Stimulated activated CD4-positive, alpha-beta T cell treated with anti-CD3 and anti-CD28 coated beads, Interleukin-15, amount 100 ng/mL, for 24 hours (primary cell): ENCODE measurements around the gene CDK14.

Source experiments
- DNase-seq: peaks from one replicate; pipeline ENCODE4 v3.0.0-alpha.2; 2020

The CDK14 gene

GRCh38 chr7:90642978-90643377 lies 46.9 kb downstream of the CDK14 start:
- no peak for DNase-seq

GRCh38 chr7:90645784-90646183 lies 49.7 kb downstream of the CDK14 start:
- no peak for DNase-seq

GRCh38 chr7:90648107-90648506 lies 52.0 kb downstream of the CDK14 start:
- DNase-seq: no peak

GRCh38 chr7:90648834-90649233 lies 52.7 kb downstream of the CDK14 start:
- DNase-seq: no peak

GRCh38 chr7:90654718-90655427 lies 58.8 kb downstream of the CDK14 start:
- no peak for DNase-seq

GRCh38 chr7:90655566-90655965 lies 59.4 kb downstream of the CDK14 start:
- no peak for DNase-seq

- no peak for DNase-seq
These were observed 61.4 kb downstream of the CDK14 start for GRCh38 chr7:90657481-90657880.

- no peak for DNase-seq
These were observed 64.0 kb downstream of the CDK14 start for GRCh38 chr7:90660100-90660499.

- no peak for DNase-seq
These were observed 64.7 kb downstream of the CDK14 start for GRCh38 chr7:90660819-90661218.

GRCh38 chr7:90661290-90662151 lies 65.4 kb downstream of the CDK14 start:
- no peak for DNase-seq

GRCh38 chr7:90663176-90663575 lies 67.1 kb downstream of the CDK14 start:
- no peak for DNase-seq

- no peak for DNase-seq
These were observed 70.1 kb downstream of the CDK14 start for GRCh38 chr7:90666186-90666585.

GRCh38 chr7:90668992-90669391 lies 72.9 kb downstream of the CDK14 start:
- no peak for DNase-seq

GRCh38 chr7:90669492-90669891 lies 73.4 kb downstream of the CDK14 start:
- DNase-seq: no peak

- DNase-seq: no peak
These were observed 75.5 kb downstream of the CDK14 start for GRCh38 chr7:90671571-90671970.

- DNase-seq: no peak
These were observed 76.1 kb downstream of the CDK14 start for GRCh38 chr7:90672210-90672609.

- DNase-seq: no peak
These were observed 78.5 kb downstream of the CDK14 start for GRCh38 chr7:90674625-90675024.

- no peak for DNase-seq
These were observed 79.9 kb downstream of the CDK14 start for GRCh38 chr7:90675982-90676381.

GRCh38 chr7:90677486-90678404 lies 81.6 kb downstream of the CDK14 start:
- no peak for DNase-seq

- DNase-seq: no peak
These were observed 82.9 kb downstream of the CDK14 start for GRCh38 chr7:90678986-90679385.

GRCh38 chr7:90680484-90680883 lies 84.4 kb downstream of the CDK14 start:
- no peak for DNase-seq

- DNase-seq: no peak
These were observed 85.4 kb downstream of the CDK14 start for GRCh38 chr7:90681336-90682022.

- no peak for DNase-seq
These were observed 90.0 kb downstream of the CDK14 start for GRCh38 chr7:90686146-90686545.
